ENCODE data around the gene USP24. TPM values are rescaled to one million over a fixed set of nuclear protein-coding genes. Genes with fewer than 3 reads are reported as not detected.

Gene USP24
- total RNA-seq, 1 experiment from 2014 or later = 45.7 TPM

DNA sequence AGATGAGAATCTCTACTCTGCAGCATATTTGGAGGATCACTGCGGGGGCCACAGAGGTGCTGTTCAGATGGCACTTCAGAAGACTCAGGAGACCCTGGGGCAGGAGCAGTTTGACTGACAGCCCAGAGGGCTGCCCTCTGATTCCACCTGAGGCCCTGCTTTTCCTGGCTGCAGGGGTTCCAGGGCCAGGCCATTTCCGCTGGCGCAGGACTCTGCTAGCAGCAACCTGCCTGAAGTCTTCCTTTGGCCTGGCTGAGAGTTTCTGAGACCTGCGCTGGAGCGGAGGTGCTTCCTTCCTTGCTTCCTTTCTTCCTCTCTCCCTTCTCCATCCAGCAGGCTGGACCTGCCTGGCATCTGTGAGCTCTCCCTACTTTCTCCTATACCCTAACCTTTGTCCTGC lies 164.0 kb downstream of the USP24 start:
- TF ChIP-seq, protein P1, sequence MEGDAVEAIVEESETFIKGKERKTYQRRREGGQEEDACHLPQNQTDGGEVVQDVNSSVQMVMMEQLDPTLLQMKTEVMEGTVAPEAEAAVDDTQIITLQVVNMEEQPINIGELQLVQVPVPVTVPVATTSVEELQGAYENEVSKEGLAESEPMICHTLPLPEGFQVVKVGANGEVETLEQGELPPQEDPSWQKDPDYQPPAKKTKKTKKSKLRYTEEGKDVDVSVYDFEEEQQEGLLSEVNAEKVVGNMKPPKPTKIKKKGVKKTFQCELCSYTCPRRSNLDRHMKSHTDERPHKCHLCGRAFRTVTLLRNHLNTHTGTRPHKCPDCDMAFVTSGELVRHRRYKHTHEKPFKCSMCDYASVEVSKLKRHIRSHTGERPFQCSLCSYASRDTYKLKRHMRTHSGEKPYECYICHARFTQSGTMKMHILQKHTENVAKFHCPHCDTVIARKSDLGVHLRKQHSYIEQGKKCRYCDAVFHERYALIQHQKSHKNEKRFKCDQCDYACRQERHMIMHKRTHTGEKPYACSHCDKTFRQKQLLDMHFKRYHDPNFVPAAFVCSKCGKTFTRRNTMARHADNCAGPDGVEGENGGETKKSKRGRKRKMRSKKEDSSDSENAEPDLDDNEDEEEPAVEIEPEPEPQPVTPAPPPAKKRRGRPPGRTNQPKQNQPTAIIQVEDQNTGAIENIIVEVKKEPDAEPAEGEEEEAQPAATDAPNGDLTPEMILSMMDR (IDR thresholded peaks at IDR 0.05; ENCODE audit: unreplicated experiment) = no peak
- H3K27me3 Mint-ChIP-seq (ENCODE audit: insufficient read depth, unreplicated experiment) = no peaks in the 10 kb centered on the region
- H3K9me3 Mint-ChIP-seq (ENCODE audit: unreplicated experiment) = no peaks in the 10 kb centered on the region
- POLR2A ChIA-PET = no interaction called here
- DNase-seq (ENCODE audit: unreplicated experiment) = no peak
- no peak overlapping the region for H3K4me3 Mint-ChIP-seq (ENCODE audit: unreplicated experiment)
- no TSS peak for BruUV-seq (replicated peaks)
- CTCF ChIA-PET = no interaction called here
- H3K36me3 Mint-ChIP-seq (ENCODE audit: insufficient read depth, unreplicated experiment) = no peaks in the 10 kb centered on the region
- H3K4me1 Mint-ChIP-seq (ENCODE audit: insufficient read depth, unreplicated experiment) = no peaks in the 10 kb centered on the region
- intact Hi-C loops (cut with micrococcal nuclease) = no loop called here
- H3K27ac Mint-ChIP-seq (ENCODE audit: low read depth, unreplicated experiment) = no peak overlapping the region

DNA sequence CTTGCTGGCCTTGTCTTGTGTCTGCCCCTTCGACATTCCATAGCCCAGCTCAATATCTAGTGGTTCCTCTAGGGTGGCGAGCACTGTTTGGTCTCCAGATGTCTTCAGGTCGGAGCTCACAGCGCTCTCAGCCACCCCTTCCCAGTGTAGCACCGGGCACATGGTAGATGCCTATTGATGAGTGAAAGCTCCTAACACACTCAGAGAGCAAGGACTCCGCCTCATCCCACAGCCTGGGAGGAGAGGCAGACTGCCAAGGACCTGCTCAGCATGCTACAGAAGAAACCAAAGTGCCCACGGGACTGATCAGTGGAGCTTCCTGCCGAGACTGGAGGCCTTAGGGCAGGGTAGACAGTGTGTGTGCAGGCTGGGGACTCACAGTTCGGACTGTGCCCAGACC lies 164.9 kb downstream of the USP24 start:
- POLR2A ChIA-PET = interaction anchor here (0.9 kb wide), 1 partner anchor 9 kb away, joined by 3 read pairs; no protein-coding TSS in a partner anchor
- no peaks in the 10 kb centered on the region for H3K27me3 Mint-ChIP-seq (ENCODE audit: insufficient read depth, unreplicated experiment)

GRCh38 chr1:55049914-55050278 lies 165.3 kb downstream of the USP24 start:
- no TSS peak for BruUV-seq (replicated peaks)
- TF ChIP-seq, protein P1 (IDR thresholded peaks at IDR 0.05; ENCODE audit: unreplicated experiment) = no peak
- Mint-ChIP-seq H3K27ac (ENCODE audit: low read depth, unreplicated experiment) (no peak overlapping the region), H3K9me3 (ENCODE audit: unreplicated experiment) (no peaks in the 10 kb centered on the region), H3K4me3 (ENCODE audit: unreplicated experiment) (no peak overlapping the region), H3K4me1 (ENCODE audit: insufficient read depth, unreplicated experiment) (no peaks in the 10 kb centered on the region), H3K27me3 (ENCODE audit: insufficient read depth, unreplicated experiment) (no peaks in the 10 kb centered on the region), H3K36me3 (ENCODE audit: insufficient read depth, unreplicated experiment) (no peaks in the 10 kb centered on the region)
- intact Hi-C loops (cut with micrococcal nuclease) = no loop called here
- POLR2A ChIA-PET = interaction anchor here (0.9 kb wide), 1 partner anchor 9 kb away, joined by 3 read pairs; no protein-coding TSS in a partner anchor
- CTCF ChIA-PET = no interaction called here
- DNase-seq (ENCODE audit: unreplicated experiment) = no peak

More for the DNA sequence above, 164.9 kb downstream of the USP24 start:
- BruUV-seq (replicated peaks) = no TSS peak
- H3K27ac Mint-ChIP-seq (ENCODE audit: low read depth, unreplicated experiment) = no peak overlapping the region
- H3K4me1 Mint-ChIP-seq (ENCODE audit: insufficient read depth, unreplicated experiment) = no peaks in the 10 kb centered on the region
- H3K36me3 Mint-ChIP-seq (ENCODE audit: insufficient read depth, unreplicated experiment) = no peaks in the 10 kb centered on the region
- TF ChIP-seq, protein P1 (IDR thresholded peaks at IDR 0.05; ENCODE audit: unreplicated experiment) = no peak
- H3K9me3 Mint-ChIP-seq (ENCODE audit: unreplicated experiment) = no peaks in the 10 kb centered on the region
- CTCF ChIA-PET = no interaction called here
- intact Hi-C loops (cut with micrococcal nuclease) = no loop called here
- DNase-seq (ENCODE audit: unreplicated experiment) = no peak
- no peak overlapping the region for H3K4me3 Mint-ChIP-seq (ENCODE audit: unreplicated experiment)

GRCh38 chr1:55049271-55049913 lies 165.8 kb downstream of the USP24 start:
- intact Hi-C loops (cut with micrococcal nuclease) = no loop called here
- CTCF ChIA-PET = interaction anchor here (0.6 to 1.0 kb wide), 2 partner anchors 27 to 378 kb away, joined by 3 to 4 read pairs; no protein-coding TSS in a partner anchor
- no TSS peak for BruUV-seq (replicated peaks)

More at GRCh38 chr1:55049271-55049913, 165.8 kb downstream of the USP24 start:
- H3K4me3 Mint-ChIP-seq (ENCODE audit: unreplicated experiment) = no peak overlapping the region
- no peaks in the 10 kb centered on the region for H3K36me3 Mint-ChIP-seq (ENCODE audit: insufficient read depth, unreplicated experiment)
- no peaks in the 10 kb centered on the region for H3K4me1 Mint-ChIP-seq (ENCODE audit: insufficient read depth, unreplicated experiment)
- no peak for DNase-seq (ENCODE audit: unreplicated experiment)
- H3K27ac Mint-ChIP-seq (ENCODE audit: low read depth, unreplicated experiment) = no peak overlapping the region
- TF ChIP-seq, protein P1 (IDR thresholded peaks at IDR 0.05; ENCODE audit: unreplicated experiment) = no peak
- no peaks in the 10 kb centered on the region for H3K27me3 Mint-ChIP-seq (ENCODE audit: insufficient read depth, unreplicated experiment)
- POLR2A ChIA-PET = no interaction called here
- H3K9me3 Mint-ChIP-seq (ENCODE audit: unreplicated experiment) = no peaks in the 10 kb centered on the region
